Mammary epithelial cell (primary cell): ENCODE data around the gene MYO5A.

ENCODE experiments used
- EZH2 ChIP-seq: IDR thresholded peaks from 2 replicates; pipeline ENCODE4 v1.6.1; 2012; ENCODE audit warnings: low read length, inconsistent platforms, borderline replicate concordance
- TF ChIP-seq, protein P1 (sequence below), 2 donors: IDR thresholded peaks in 1 of 2; conservative IDR thresholded peaks in 1 of 2; 2 replicates each; pipeline ENCODE4 v1.5.1; 2011 to 2012; ENCODE audit warnings: inconsistent platforms in 2 of 2, low read length in 2 of 2, mild to moderate bottlenecking in 2 of 2, control low read depth in 1 of 2, low read depth in 1 of 2; ENCODE audit not compliant: insufficient read depth in 1 of 2; ENCODE audit errors: extremely low read depth in 1 of 2

DNA sequence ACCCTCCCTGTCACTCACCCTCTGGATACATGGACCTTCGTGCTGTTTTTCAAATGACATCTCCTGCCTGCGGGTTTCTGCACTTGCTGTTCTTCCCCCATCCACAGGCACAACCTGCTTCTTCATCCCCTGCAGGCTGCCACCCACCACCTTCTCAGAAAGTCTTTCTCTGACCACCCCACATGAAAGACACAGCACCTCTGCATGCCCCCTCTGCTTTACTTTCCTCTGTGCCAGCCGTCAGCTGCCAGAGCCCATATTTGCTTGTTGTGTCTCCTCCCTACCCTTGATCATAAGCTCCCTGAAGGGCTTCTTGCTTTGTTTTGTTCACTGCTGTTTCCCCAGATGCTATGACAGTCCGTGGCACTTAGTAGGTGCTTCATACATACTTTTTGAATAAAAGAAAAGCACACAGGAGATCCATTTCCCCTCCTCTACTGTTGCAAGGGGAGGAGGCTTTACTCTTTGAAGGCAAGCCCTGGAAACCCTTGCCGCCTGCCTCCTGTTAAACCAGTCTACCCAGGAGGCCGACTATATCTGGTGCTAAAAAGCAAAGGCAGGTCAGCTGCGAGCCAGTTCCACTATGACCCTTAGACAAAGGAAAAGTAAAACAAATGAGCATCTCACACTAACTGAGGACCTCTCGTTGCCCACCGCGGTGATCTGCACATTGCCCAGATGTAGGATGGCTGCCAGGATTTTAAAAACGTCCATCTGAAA, 265.0 kb downstream of the MYO5A start:
- TF ChIP-seq, protein P1, sequence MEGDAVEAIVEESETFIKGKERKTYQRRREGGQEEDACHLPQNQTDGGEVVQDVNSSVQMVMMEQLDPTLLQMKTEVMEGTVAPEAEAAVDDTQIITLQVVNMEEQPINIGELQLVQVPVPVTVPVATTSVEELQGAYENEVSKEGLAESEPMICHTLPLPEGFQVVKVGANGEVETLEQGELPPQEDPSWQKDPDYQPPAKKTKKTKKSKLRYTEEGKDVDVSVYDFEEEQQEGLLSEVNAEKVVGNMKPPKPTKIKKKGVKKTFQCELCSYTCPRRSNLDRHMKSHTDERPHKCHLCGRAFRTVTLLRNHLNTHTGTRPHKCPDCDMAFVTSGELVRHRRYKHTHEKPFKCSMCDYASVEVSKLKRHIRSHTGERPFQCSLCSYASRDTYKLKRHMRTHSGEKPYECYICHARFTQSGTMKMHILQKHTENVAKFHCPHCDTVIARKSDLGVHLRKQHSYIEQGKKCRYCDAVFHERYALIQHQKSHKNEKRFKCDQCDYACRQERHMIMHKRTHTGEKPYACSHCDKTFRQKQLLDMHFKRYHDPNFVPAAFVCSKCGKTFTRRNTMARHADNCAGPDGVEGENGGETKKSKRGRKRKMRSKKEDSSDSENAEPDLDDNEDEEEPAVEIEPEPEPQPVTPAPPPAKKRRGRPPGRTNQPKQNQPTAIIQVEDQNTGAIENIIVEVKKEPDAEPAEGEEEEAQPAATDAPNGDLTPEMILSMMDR (conservative IDR thresholded peaks at IDR 0.05 in 1 of 2, IDR thresholded peaks at IDR 0.05 in 1 of 2; ENCODE audit: extremely low read depth in 1 of 2, insufficient read depth in 1 of 2, low read depth in 1 of 2, low read length in 2 of 2) = no peak
- no peak for TF ChIP-seq EZH2
